NB4 (cell line): ENCODE data around the gene SNTA1.
"Not testable (repeated sequence)": the region's sequence is repeated elsewhere in the genome, so short reads cannot be mapped to it uniquely, and the experiment has no call there.

ENCODE experiments used
- DNase-seq: peaks from one replicate; pipeline ENCODE4 v3.0.0; 2010; ENCODE audit warnings: low read depth
- H3K4me3 ChIP-seq: one replicate; pipeline ENCODE4 v1.5.1; 2011; ENCODE audit warnings: mild to moderate bottlenecking, low read depth, low read length, moderate library complexity
- CTCF ChIP-seq: IDR thresholded peaks from one replicate; pipeline ENCODE4 v1.5.1; 2012; ENCODE audit warnings: low read depth, low read length
- MAX ChIP-seq: IDR thresholded peaks from 2 replicates; pipeline ENCODE4 v1.6.1; 2011; ENCODE audit warnings: low read depth, low read length
- MYC ChIP-seq: IDR thresholded peaks from 2 replicates; pipeline ENCODE4 v1.6.1; 2011; ENCODE audit warnings: low read depth, low read length
- POLR2A ChIP-seq: IDR thresholded peaks from 2 replicates; pipeline ENCODE4 v1.6.1; 2011; ENCODE audit warnings: mild to moderate bottlenecking; ENCODE audit not compliant: insufficient read length; ENCODE audit errors: extremely low read depth

Gene SNTA1

GRCh38 chr20:33443512-33444239, at the start of gene SNTA1:
Gene SNTA1 (minus strand): TSS chr20:33443763. CDS start chr20:33443620, 143 bp downstream.
- peak; percentile 90 for DNase-seq
- TF ChIP-seq MAX: peak; percentile 6; the same call in 1 of the 2 replicates
- TF ChIP-seq MYC: no peak
- no peak for TF ChIP-seq POLR2A
- H3K4me3 ChIP-seq: peak within 1 kb of the TSS; percentile 65

- peak overlapping the region; percentile 86 for H3K4me3 ChIP-seq
- TF ChIP-seq POLR2A (no peak), MYC (no peak), CTCF (no peak), MAX (no peak)
- DNase-seq: no peak
These were observed 47.5 kb upstream of the SNTA1 start for GRCh38 chr20:33490934-33491656.

GRCh38 chr20:33490023-33490933, 46.7 kb upstream of the SNTA1 start, which contains the start of gene CBFA2T2:
Gene CBFA2T2 (plus strand): TSS chr20:33490096. CDS start chr20:33490268, 172 bp downstream.
- TF ChIP-seq MAX: no peak
- TF ChIP-seq MYC: peak; percentile 17; the same call in 1 of the 2 replicates
- no peak for TF ChIP-seq CTCF
- TF ChIP-seq POLR2A: peak; percentile 9
- no peak for DNase-seq

GRCh38 chr20:33489495-33490022, 46.0 kb upstream of the SNTA1 start:
- peak; percentile 98 for DNase-seq
- TF ChIP-seq POLR2A (peak; percentile 98), MAX (peak; percentile 75), CTCF (no peak), MYC (peak; percentile 63)
- H3K4me3 ChIP-seq: peak overlapping the region; percentile 77

More at GRCh38 chr20:33490023-33490933, 46.7 kb upstream of the SNTA1 start, which contains the start of gene CBFA2T2:
- H3K4me3 ChIP-seq: peak within 1 kb of the TSS; percentile 86

GRCh38 chr20:33488661-33489494, 45.3 kb upstream of the SNTA1 start:
- not testable (repeated sequence) for DNase-seq
- peak overlapping the region; percentile 77 for H3K4me3 ChIP-seq

- DNase-seq: no peak
- no peak overlapping the region for H3K4me3 ChIP-seq
- TF ChIP-seq MYC: no peak
- no peak for TF ChIP-seq MAX
- no peak for TF ChIP-seq POLR2A
These were observed 44.6 kb upstream of the SNTA1 start for GRCh38 chr20:33488201-33488600.

GRCh38 chr20:33483186-33483585, 39.6 kb upstream of the SNTA1 start:
- DNase-seq, H3K4me3 ChIP-seq: not testable (repeated sequence)
